NT2/D1 (cell line): ENCODE results near the gene PPP1R1B.

Experiments used
- DNase-seq: peaks from one replicate; pipeline ENCODE4 v3.0.0-alpha.2; 2011; ENCODE audit warnings: low read depth, low spot score
- H3K27me3 ChIP-seq: 2 replicates; pipeline ENCODE4 v1.6.0; 2011; ENCODE audit warnings: mild to moderate bottlenecking; ENCODE audit not compliant: insufficient read length, insufficient read depth
- H3K36me3 ChIP-seq: 2 replicates; pipeline ENCODE4 v1.6.1; 2011; ENCODE audit warnings: mild to moderate bottlenecking, low read length, mixed read lengths; ENCODE audit not compliant: insufficient read depth, insufficient read length
- H3K4me1 ChIP-seq: 2 replicates; pipeline ENCODE4 v1.5.1; 2011; ENCODE audit not compliant: insufficient read depth, insufficient read length
- H3K4me3 ChIP-seq: 2 replicates; pipeline ENCODE4 v1.5.1; 2011; ENCODE audit warnings: low read depth; ENCODE audit not compliant: insufficient read length
- H3K9ac ChIP-seq: 2 replicates; pipeline ENCODE4 v1.6.0; 2011; ENCODE audit warnings: low read depth; ENCODE audit not compliant: insufficient read length
- H3K9me3 ChIP-seq: 2 replicates; pipeline ENCODE4 v1.5.1; 2011; ENCODE audit warnings: mild to moderate bottlenecking, low read length; ENCODE audit not compliant: insufficient read depth
- SUZ12 ChIP-seq: IDR thresholded peaks from 2 replicates; pipeline ENCODE4 v1.6.1; 2011; ENCODE audit not compliant: insufficient read length, insufficient read depth; ENCODE audit errors: extremely low read depth
- YY1 ChIP-seq: IDR thresholded peaks from 2 replicates; pipeline ENCODE4 v1.6.1; 2011; ENCODE audit not compliant: insufficient read length, insufficient read depth
- ZNF274 ChIP-seq: IDR thresholded peaks from 2 replicates; pipeline ENCODE4 v1.6.1; 2011; ENCODE audit warnings: mild to moderate bottlenecking, low read depth, low read length

Gene PPP1R1B

DNA sequence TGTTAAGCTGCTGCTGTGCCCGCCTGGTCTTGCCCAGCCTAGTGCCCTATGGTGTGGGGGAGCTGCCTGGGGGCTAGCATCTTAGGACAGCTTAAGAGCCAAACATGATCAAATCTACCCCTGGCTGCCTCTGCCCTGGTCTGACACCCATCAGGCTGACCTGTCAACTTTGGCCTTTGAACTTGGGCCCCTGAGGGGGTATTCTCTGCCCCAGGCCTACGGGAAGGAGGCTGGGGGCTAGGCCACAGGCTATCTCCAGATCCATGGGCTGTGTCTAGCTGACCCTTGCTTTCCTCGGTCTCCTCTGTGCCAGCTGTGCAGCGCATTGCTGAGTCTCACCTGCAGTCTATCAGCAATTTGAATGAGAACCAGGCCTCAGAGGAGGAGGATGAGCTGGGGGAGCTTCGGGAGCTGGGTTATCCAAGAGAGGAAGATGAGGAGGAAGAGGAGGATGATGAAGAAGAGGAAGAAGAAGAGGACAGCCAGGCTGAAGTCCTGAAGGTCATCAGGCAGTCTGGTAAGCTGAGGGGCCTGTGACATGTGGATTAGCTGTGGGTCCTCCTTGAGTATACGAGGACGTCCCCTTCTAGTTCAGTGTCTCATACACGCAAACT is 6.9 kb downstream of the PPP1R1B start:
- TF ChIP-seq SUZ12 (no peak), ZNF274 (no peak), YY1 (no peak)
- no peaks in the 10 kb centered on the region for H3K36me3 ChIP-seq
- peaks cover 46% of the 10 kb centered on the region for H3K4me1 ChIP-seq
- DNase-seq = no peak
- H3K27me3 ChIP-seq = peaks cover 4% of the 10 kb centered on the region
- no peak overlapping the region for H3K4me3 ChIP-seq
- peak overlapping the region; percentile 33 for H3K9ac ChIP-seq
- H3K9me3 ChIP-seq = no peaks in the 10 kb centered on the region

DNA sequence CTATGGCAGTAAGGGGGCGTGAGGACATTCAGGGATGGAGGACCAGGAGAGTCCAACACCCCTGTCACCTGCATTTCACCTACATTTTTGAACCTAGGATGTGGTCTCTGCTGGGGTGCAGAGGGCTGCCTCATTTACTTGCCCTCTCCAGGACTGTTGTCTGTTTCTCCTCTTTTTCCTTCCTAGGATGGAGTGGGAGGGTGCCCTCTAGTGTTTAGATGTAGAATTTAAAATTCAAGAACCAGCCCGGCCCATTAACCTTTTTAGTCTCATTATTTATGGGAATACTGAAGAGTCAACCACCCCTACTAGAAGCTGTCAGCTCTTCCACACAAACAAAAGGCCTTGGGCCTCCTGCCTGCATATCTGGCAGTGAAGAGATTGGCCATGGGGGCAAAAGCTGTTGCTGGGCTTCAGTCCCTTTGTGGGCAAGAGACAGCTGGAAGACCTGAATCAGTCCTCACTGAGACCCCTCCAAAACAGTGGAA is 7.7 kb downstream of the PPP1R1B start:
- Histone ChIP-seq H3K36me3 (no peaks in the 10 kb centered on the region), H3K4me3 (no peak overlapping the region), H3K4me1 (peaks cover 43% of the 10 kb centered on the region), H3K9ac (no peak overlapping the region), H3K9me3 (no peaks in the 10 kb centered on the region), H3K27me3 (peaks cover 4% of the 10 kb centered on the region)
- DNase-seq = no peak
- TF ChIP-seq ZNF274 = no peak
- TF ChIP-seq YY1 = no peak
- no peak for TF ChIP-seq SUZ12

DNA sequence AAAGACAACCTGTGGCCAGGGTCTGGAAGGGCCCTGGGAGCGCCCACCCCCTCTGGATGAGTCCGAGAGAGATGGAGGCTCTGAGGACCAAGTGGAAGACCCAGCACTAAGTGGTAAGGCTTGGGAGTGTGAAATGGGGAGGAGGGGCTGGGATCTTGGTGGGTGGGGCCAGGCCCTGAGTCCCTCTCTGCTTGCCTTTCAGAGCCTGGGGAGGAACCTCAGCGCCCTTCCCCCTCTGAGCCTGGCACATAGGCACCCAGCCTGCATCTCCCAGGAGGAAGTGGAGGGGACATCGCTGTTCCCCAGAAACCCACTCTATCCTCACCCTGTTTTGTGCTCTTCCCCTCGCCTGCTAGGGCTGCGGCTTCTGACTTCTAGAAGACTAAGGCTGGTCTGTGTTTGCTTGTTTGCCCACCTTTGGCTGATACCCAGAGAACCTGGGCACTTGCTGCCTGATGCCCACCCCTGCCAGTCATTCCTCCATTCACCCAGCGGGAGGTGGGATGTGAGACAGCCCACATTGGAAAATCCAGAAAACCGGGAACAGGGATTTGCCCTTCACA is 8.9 kb downstream of the PPP1R1B start:
- H3K4me3 ChIP-seq = no peak overlapping the region
- no peaks in the 10 kb centered on the region for H3K36me3 ChIP-seq
- peak overlapping the region; percentile 81 for H3K9ac ChIP-seq
- TF ChIP-seq SUZ12 = no peak
- TF ChIP-seq YY1 = no peak
- TF ChIP-seq ZNF274 = no peak
- peaks cover 4% of the 10 kb centered on the region for H3K27me3 ChIP-seq
- no peak for DNase-seq
- H3K9me3 ChIP-seq = no peaks in the 10 kb centered on the region
- H3K4me1 ChIP-seq = peaks cover 41% of the 10 kb centered on the region

- Histone ChIP-seq H3K4me3 (peak overlapping the region; percentile 83), H3K9ac (peak overlapping the region; percentile 81), H3K36me3 (no peaks in the 10 kb centered on the region), H3K4me1 (peaks cover 41% of the 10 kb centered on the region), H3K27me3 (peaks cover 4% of the 10 kb centered on the region), H3K9me3 (no peaks in the 10 kb centered on the region)
- TF ChIP-seq ZNF274 (no peak), SUZ12 (no peak), YY1 (no peak)
- no peak for DNase-seq
Measured at GRCh38 chr17:39636587-39636926, 9.8 kb downstream of the PPP1R1B start.

- Histone ChIP-seq H3K36me3 (no peaks in the 10 kb centered on the region), H3K4me1 (peaks cover 37% of the 10 kb centered on the region), H3K27me3 (peaks cover 4% of the 10 kb centered on the region), H3K9ac (peak within 1 kb of the TSS; percentile 95), H3K9me3 (no peaks in the 10 kb centered on the region), H3K4me3 (peak within 1 kb of the TSS; percentile 83)
- no peak for TF ChIP-seq SUZ12
- no peak for TF ChIP-seq ZNF274
- TF ChIP-seq YY1 = no peak
- peak; percentile 79 for DNase-seq
Measured at GRCh38 chr17:39636927-39637736, 10.4 kb downstream of the PPP1R1B start, which contains the start of gene STARD3. STARD3 (plus strand) TSS chr17:39637144; CDS start chr17:39653532, 16,388 bp downstream.

- Histone ChIP-seq H3K4me1 (peaks cover 36% of the 10 kb centered on the region), H3K36me3 (no peaks in the 10 kb centered on the region), H3K9me3 (no peaks in the 10 kb centered on the region), H3K4me3 (no peak overlapping the region), H3K9ac (peak overlapping the region; percentile 95), H3K27me3 (peaks cover 4% of the 10 kb centered on the region)
- TF ChIP-seq YY1 = no peak
- TF ChIP-seq SUZ12 = no peak
- TF ChIP-seq ZNF274 = no peak
- DNase-seq = no peak
Measured at GRCh38 chr17:39638317-39638716, 11.6 kb downstream of the PPP1R1B start.

- H3K27me3 ChIP-seq = peaks cover 4% of the 10 kb centered on the region
- no peak for DNase-seq
- H3K9me3 ChIP-seq = no peaks in the 10 kb centered on the region
- H3K4me1 ChIP-seq = peaks cover 38% of the 10 kb centered on the region
- H3K4me3 ChIP-seq = no peak overlapping the region
- H3K9ac ChIP-seq = peak overlapping the region; percentile 3
- TF ChIP-seq ZNF274 = no peak
- TF ChIP-seq SUZ12 = no peak
- no peak for TF ChIP-seq YY1
- H3K36me3 ChIP-seq = no peaks in the 10 kb centered on the region
Measured at GRCh38 chr17:39639043-39639442, 12.3 kb downstream of the PPP1R1B start.
